GM15510 (cell line): ENCODE measurements around the gene TCF4.

Experiments used
- POLR2A ChIP-seq: IDR thresholded peaks from 3 replicates; pipeline ENCODE4 v1.6.1; 2011; ENCODE audit warnings: borderline replicate concordance; ENCODE audit not compliant: insufficient read length; ENCODE audit errors: extremely low read depth

The TCF4 gene

DNA sequence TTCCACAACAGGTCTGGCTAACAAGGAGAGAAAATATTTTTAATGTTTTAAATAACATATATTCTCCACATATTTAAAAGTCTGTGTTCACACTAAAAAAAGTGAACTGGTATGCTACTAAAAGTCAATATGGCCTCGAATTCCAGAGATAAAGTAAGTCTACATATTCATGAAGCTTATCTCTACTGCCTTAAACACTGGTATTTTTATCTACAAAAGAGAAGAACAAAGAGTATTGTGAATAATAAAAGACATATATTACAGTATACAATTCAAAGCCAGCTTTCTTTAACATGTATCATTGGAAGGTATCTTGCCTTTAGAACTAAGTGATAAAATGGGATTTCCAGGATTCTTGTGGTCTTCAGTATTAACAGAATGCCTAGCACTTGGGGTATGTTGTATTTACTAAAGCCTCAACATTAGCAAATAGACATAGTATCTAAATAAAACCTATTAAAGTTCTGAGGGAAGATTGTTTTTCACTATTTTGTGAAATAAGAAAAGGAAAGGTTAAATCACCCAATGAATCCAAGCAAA is 325.9 kb downstream of the TCF4 start:
- TF ChIP-seq POLR2A, result no peak

GRCh38 chr18:55261253-55261652 is 326.7 kb downstream of the TCF4 start:
- no peak for TF ChIP-seq POLR2A

- TF ChIP-seq POLR2A, result no peak
Measured at GRCh38 chr18:55258088-55258487, 329.9 kb downstream of the TCF4 start.

GRCh38 chr18:55256929-55257289 is 331.1 kb downstream of the TCF4 start:
- TF ChIP-seq POLR2A, result no peak

GRCh38 chr18:55256226-55256928 is 331.6 kb downstream of the TCF4 start:
- TF ChIP-seq POLR2A, result no peak

DNA sequence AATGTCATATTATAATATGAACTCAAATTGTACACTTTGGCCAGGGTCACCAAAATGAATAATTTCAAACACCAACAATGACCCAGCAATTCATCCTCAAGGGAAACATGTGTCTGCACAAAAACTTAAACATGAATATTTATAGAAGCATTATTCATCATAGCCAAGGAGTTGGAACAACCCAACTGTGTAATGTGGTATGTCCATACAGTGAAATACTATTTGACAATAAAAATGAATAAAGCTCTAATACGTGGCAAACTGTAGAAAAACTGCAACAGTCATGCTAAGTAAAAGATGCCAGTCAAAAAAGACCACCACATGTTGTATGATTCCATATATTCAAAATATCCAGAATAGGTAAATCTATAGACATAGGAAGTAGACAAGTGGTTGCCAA is 334.2 kb downstream of the TCF4 start:
- TF ChIP-seq POLR2A, result no peak

DNA sequence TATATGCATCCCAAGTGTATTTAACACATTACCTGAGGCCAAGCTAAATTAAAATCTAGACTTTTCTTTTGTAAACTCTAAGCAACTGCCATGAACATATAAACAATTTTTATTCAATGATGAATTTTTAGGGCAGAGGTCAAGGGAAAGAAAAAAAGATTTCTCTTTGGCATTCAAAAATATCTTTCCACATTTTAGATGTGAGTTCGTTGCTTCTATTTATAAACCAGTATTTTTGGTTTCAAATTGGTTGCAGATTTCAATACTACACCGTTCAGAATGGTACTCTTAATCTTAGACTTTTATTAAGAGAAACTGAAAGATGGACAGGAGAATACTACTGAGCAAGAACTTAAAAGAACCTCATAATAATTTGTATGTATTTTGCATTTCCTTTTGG is 335.1 kb downstream of the TCF4 start:
- TF ChIP-seq POLR2A, result no peak

GRCh38 chr18:55252053-55252675 is 335.8 kb downstream of the TCF4 start:
- no peak for TF ChIP-seq POLR2A

- no peak for TF ChIP-seq POLR2A
Measured at GRCh38 chr18:55251254-55251971, 336.6 kb downstream of the TCF4 start.

GRCh38 chr18:55250768-55251173 is 337.2 kb downstream of the TCF4 start:
- no peak for TF ChIP-seq POLR2A

DNA sequence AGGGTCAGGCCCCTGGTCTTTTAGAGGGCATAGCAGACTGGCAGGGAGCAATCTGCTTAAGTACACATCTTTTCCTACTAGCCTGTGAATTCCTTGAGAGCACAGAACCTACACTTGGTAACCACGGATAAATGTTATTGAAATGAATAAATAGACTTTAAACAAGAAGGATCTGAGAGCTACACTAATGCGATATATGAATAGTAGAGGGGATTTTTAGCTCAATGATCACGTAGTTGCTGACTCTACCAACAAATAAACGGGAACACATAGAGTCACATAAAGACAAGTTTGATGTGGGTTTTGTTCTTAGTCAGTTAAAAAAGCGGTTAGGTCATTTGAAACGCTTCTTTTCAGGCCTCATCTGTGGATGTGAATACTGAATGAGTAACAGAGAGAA is 338.4 kb downstream of the TCF4 start:
- TF ChIP-seq POLR2A, result no peak

DNA sequence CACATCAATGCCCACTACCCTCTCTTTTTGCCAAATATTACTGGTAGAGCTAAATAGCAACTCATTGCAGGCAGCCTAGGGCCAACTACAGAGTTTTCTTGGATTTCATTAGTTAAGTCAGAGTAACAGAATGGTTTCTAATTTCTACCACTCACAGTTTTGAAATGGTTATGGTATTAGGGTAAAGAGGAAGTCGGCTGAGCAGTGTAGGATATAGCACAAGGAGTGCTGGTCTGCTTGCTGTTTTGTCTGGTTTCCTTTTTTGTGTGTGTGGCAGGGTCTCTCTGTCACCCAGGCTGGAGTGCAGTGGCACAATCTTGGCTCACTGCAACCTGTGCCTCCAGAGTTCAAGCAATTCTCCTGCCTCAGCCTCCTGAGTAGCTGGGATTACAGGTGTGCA is 339.5 kb downstream of the TCF4 start:
- no peak for TF ChIP-seq POLR2A

- no peak for TF ChIP-seq POLR2A
Measured at GRCh38 chr18:55247032-55247431, 341.0 kb downstream of the TCF4 start.

DNA sequence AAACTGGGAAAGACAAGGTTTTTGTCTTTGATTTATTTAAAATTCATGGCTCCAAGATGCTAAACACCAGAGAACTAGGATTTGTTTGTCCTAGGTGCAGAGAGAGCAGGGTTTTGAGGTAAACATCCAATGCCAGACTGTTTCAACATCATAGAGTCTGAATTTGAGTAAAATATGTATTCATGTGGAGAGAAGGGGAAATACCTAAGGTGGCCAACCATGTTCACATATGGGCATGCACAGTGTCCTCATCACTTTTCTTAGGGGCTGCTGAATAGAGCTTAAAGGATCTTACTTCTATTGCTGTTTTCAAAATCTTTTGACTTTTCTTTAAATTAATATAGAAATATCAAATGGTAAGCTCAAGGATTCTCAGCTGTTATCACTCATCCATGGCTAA is 341.7 kb downstream of the TCF4 start:
- TF ChIP-seq POLR2A, result no peak

DNA sequence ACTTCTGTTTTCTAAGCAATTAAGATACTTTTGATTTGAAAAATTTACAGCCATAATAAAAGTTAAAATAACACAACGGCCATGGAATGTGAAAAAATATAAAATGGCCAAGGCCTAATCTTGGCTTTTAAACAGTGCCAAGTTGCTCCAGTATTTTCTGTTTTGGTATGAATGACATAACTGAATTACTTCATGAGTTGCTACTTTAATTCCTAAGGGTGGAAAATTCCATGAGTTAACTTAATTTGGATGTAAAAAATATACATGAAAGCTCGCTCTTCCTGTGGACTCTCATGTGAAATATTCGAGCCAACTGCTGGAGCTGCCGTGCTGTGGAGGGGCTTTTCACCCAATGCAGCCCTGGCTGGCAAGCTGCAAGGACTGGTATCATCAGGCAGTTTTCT is 342.8 kb downstream of the TCF4 start:
- no peak for TF ChIP-seq POLR2A

GRCh38 chr18:55244546-55244945 is 343.4 kb downstream of the TCF4 start:
- no peak for TF ChIP-seq POLR2A

DNA sequence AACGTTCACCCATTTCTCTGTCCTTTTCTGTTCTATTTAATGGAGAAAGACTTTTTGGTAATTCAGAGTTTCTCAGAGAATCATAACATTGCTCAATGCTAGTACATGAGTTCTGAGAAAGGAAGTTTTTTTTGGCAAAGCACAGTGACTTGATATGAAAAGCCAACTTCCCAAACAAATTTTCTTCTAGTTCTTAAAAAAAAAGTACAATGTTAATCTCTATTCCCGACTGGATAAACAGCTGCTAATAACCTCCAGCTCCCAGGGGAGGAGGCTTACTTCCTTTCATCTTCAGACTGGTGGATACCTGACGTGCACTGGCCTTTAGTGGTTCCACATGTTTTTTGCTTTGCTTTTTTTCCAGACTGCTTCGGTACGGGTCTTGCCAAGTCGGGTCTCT is 344.1 kb downstream of the TCF4 start:
- TF ChIP-seq POLR2A, result no peak

DNA sequence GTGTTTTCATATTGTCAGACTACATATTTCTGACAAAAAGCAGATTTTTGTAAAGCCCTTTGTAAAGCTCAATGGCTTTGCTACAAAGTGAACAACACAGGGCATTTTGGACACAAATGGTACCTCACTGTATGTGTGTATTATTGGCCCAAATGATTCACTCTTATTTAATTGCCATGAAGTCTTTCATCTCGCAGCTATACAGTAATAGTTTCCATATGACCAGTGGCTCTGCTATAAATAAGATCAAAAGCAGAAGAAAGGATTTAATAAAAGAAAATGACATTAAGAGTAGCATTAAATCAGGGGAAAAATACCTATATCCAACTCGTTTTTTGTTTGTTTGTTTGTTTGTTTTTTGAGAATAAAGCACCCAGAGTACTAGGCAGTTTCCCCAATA is 344.7 kb downstream of the TCF4 start:
- TF ChIP-seq POLR2A, result no peak
